Activated CD8-positive, alpha-beta memory T cell treated with anti-CD3 and anti-CD28 coated beads, Interleukin-2, amount 50 U/mL, for 4 hours (primary cell): ENCODE results near the gene PPM1D.
"Not testable (repeated sequence)": the region's sequence is repeated elsewhere in the genome, so short reads cannot be mapped to it uniquely, and the experiment has no call there.

Experiments
- DNase-seq: peaks from one replicate; pipeline ENCODE4 v3.0.0-alpha.2; 2020

Gene PPM1D

DNA sequence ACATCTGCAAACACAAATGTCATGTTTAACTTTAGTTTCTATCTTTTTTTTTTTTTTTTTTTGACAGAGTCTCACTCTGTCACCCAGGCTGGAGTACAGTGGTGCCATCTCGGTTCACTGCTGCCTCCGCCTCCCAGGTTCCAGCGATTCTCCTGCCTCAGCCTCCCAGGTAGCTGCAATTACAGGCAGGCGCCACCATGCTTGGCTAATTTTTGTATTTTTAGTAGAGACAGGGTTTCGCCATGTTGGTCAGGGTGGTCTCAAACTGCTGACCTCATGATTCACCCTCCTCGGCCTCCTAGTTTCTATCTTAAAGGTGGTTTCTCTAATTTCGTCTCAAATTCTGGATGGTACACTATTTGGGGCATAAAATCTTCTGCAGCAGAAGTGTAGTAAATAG is 5.8 kb upstream of the PPM1D start:
- DNase-seq, result not testable (repeated sequence)

DNA sequence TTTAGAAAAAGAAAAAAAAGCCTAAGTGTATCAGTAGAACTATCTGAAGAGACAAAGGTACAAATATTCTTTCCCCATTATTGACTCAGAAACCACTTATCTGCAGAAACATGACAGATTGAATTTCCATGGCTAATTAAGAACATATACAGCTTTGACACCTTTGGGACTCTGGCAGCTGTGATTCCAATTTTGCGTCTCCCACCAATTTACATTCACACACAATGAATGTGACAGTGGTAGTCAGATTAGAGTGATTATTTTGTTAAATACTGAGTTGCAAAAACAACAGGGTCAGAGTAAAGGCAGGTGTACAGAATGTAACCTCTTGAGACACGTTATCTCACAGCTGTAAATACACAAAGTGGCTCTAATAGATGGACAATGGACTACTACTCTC is 5.3 kb upstream of the PPM1D start:
- DNase-seq, result no peak

DNA sequence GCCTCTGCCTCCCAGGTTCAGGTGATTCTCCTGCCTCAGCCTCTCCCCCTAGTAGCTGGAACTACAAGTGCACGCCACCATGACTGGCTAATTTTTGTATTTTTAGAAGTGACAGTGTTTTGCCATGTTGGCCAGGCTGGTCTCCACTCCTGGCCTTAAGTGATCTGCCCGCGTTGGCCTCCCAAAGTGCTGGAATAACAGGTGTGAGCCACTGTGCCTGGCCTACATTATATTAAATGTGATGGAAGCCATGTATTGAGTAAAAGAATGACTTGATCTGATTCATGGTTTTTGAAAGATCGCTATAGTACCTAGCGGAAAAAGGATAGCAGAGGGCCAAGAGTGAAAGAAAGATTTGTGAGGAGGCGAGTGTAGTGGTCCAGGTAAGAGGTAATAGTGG is 2.7 kb upstream of the PPM1D start:
- no peak for DNase-seq

DNA sequence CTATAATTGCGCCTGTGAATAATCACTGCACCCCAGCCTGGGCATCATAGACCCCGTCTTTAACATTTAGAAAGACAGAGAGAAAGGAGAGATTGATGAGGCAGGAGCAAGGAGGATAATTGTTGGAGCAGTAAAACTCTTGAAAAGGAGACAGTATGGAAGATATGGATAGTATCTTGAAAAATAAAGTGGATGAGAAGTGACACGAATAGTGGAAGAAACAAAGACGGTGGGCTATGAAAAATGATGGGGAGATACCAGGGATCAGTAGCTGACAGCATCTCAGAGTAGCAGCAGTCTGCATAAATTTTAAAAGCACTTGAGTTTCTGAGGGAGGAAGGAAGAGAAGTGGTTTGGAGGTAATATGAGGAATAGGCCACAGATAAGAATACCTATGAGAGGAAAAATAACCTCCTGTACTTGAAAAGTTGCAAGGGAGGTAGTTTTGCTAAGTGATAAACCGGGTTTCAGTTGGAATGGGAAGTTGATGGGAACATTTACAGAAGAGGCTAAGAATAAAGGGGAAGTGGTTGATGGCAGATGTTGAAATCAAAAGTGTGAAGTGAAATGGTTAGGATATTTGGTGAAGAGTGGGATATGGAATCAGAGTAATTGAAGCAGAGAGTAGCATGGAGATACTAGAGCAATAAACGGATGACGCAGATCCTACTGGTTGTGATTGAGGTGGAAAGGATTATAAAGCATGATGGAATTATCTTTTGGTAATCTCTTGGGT is 1.8 kb upstream of the PPM1D start:
- no peak for DNase-seq

DNA sequence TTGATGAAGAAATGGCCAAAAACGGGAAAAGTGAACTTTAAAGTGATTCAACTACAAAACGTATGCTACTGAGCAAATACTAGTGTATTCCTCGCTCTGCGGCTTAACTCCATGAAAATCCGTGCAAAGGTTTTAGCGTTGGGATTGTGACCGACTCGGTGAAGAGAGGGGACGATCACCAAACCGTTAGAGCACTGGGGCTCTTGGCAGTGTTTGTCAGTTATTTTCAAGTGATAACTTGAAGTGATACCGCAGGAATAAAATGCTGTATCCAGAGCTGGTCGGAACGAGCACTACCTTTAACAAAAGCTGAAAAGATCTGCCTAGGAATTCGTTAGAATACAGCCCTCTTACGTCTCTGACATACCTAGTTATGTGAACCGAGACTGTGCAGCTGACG is 773 bp upstream of the PPM1D start:
- DNase-seq, result no peak

DNA sequence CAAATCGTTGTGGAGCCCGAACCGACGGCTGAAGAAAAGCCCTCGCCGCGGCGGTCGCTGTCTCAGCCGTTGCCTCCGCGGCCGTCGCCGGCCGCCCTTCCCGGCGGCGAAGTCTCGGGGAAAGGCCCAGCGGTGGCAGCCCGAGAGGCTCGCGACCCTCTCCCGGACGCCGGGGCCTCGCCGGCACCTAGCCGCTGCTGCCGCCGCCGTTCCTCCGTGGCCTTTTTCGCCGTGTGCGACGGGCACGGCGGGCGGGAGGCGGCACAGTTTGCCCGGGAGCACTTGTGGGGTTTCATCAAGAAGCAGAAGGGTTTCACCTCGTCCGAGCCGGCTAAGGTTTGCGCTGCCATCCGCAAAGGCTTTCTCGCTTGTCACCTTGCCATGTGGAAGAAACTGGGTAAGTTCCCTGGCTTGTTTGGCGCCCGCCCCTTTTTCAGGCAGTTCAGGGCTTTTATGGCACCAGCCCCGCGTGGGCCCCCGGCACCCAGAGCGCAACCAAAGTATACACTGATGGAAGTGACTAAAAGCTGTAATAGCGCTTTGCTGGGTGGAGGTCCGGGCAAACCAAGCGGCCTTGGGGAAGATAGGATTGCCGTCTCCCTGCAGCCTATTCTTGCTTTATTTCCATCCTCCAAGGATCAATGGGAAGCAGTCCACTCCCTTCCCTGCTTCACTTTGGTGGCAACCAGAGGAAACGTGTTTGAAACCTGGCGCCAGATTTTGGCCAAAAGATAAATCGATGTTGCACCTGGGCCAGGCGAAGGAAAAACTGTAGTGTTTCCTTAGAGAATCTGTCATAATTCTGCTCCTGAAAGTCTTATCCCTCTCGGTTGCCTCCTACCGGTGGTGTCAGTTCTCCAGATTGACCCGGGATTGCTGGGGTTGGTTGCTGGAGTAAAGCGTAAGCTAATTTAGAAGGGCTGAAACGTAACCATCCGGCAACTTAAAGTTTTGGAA is 775 bp downstream of the PPM1D start:
- peak; percentile 48 for DNase-seq

DNA sequence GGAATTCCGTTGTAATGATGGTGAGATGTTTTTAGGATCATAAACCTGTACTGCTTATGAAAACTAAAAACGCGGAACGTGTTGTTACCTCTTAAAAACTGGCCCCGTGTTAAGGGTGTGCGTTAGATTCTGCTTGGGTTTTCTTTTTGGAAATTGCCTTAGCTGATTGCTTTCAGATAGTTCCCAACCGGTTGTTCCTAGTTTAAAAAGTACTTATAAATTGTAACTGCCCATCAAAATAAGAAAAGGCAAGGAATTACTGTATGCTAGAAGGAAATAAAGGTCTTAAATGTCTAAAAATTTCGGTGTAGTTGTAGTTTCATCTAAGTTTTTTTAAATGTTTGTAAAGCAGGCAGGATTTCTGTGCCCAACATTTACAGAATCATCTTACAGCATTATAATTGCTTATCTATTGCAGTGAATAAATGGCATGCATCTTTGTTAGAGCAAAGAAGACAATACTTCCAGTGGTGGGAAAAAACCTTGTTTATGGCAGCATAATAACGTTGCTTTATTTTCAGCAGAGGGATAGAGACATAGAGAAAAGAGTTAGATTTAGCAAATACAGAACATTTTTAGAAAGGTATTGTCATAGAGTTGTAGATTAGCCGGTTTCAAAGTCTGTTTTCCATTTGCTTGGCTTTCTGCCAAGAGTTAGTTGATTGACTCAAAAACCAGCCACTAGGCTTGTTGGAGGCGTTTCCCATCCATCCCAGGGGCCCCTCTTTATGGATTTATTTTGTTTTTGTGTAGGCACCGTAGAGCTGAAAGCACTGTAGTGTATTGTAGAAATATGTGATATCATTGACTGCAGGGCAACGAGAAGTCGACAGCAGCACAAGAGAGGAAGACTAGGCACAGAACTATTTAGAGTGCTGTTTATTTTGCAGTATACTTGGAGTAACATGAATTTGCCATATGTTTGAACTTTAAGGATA is 1.7 kb downstream of the PPM1D start:
- no peak for DNase-seq

DNA sequence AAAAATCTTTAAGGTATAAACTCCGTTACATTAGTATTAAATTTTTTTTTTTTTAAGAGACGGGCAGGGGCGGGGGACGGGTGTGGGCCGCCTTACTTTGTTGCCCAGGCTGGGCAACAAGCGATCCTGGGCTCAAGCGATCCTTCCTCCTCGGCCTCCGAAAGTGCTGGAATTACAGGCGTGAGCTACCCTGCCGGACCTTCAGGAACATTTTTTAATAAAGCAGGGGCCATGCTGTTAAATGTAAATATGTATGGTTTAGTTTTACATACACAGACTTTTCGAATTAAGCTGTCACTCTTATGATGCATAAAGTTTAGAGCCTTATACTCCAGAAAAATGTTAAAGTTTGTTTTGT is 2.4 kb downstream of the PPM1D start:
- DNase-seq, result no peak

DNA sequence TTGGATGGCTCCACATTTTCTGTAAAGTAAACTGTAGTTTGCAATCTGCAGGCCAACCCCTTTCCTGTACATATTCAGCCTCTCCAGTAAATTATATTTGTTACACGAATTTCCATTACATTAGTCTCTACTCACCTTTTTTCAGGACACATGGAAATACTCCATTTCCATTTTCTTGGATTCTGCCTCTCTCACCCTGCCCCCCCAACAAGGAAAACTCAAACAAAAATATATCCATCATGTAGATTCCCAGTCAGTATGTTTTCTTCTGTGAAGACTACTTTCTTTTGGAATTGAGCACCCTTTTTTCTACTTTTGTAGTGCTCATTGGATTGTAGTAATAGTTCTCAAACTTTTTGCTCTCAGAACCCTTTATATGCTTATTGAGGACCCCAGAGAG is 2.9 kb downstream of the PPM1D start:
- DNase-seq, result no peak

DNA sequence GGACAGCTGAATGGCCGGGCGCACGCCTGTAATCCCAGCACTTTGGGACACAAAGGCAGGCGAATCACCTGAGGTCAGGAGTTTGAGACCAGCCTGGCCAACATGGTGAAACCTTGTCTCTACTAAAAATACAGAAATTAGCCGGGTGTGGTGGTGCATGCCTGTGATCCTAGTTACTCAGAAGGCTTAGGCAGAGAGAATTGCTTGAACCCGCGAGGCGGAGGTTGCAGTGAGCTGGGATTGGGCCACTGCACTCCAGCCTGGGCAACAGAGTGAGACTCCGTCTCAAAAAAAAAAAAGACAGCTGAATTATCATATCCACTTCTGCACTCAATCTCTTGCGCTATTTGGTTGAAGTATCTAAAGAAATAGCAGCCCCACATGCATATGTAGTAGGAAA is 3.5 kb downstream of the PPM1D start:
- not testable (repeated sequence) for DNase-seq

DNA sequence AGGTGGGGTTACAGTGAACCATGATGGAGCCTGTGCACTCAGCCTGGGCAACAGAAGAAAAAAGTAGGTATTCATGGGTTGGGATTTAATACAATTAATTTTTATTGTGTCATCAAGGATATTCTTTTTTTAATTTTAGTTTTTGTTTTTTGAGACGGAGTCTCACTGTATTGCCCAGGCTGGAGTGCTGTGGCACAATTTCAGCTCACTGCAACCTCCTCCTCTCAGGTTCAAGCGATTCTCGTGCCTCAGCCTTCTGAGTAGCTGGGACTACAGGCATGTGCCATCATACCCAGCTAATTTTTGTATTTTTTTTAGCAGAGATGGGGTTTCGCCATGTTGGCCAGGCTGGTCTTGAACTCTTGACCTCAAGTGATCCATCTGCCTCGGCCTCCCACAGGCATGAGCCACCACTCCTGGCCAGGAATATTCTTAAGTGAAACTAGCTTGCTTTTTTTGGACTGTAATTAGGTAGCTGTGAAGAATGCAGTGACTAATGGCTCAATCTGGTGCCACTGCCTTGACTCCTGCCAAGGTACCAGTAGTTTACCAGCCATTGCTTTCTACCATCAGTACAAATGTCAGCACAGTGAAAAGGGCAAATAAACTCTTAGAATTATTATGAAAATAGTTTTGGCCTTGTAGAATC is 4.8 kb downstream of the PPM1D start:
- DNase-seq, result no peak

DNA sequence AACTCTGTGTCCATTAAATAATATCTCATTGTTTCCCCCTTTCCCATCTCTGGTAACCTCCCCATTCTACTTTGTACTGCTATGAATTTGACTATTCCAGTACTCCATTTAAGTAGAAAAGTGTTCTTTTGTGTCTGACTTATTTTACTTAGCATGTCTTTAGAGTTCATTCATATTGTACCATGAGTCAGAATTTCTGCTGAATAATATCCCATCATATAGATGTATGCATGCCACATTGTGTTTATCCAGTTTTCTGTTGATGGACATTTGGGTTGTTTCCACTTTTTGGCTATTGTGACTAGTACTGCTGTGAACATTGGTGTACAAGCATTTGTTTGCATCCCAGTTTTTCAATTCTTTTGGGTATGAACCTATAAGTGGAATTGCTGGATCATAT is 6.0 kb downstream of the PPM1D start:
- DNase-seq, result no peak

DNA sequence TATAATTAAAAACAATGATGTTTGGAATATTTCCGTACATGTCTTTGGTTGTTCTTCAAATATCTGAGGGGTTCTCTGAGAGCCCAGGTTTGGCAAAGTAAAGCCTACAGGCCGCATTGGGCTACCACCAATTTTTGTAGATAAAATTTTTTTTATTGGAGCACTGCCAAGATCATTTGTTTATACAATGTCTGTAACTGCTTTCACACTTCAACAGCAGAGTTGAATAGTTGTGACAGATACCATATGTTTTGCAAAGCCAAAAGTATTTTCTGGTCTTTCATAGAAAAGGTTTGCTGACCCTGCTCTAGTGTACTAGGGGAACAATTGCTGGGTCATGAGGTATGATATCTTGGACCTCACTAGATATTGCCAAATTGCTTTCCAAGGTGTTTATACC is 10.5 kb downstream of the PPM1D start:
- no peak for DNase-seq

DNA sequence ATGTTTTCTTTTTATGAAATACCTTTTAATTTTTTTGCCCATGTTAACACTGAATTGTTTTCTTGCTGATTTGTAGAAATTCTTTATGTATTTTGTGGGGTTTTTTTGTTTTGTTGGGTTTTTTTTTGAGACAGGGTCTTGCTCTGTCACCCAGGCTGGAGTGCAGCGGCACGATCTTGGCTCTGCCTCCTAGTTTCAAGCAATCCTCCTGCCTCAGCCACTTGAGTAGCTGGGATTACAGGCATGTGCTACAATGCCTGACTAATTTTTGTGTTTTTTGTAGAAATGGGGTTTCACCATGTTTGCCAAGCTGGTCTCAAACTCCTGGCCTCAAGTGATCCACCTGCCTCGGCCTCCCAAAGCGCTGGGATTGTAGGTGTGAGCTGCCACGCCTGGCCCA is 11.3 kb downstream of the PPM1D start:
- DNase-seq, result not testable (repeated sequence)

DNA sequence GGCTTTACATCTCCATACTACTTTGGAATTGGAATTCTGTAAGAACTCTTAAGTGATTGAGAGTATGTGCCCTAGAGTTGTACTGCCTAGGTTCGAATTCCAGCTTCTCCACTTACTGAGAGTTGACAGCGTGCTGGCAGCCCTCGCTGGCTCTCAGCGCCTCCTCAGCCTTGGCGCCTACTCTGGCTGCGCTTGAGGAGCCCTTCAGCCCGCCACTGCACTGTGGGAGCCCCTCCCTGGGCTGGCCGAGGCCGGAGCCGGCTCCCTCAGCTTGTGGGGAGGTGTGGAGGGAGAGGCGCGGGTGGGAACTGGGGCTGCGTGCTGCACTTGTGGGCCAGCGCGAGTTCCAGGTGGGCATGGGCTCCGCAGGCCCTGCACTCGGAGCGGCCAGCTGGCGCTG is 13.3 kb downstream of the PPM1D start:
- DNase-seq, result no peak

DNA sequence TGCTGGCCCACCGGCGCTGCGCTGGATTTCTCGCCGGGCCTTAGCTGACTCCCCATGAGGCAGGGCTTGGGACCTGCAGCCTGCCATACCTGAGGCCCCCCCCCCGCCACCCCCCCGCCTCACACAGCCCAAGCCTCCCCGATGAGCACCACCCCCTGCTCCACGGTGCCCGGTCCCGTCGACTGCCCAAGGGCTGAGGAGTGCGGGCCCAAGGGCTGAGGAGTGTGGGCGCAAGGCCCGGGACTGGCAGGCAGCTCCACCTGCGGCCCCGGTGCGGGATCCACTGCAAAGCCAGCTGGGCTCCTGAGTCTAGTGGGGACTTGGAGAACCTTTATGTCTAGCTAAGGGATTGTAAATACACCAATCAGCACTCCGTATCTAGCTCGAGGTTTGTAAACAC is 13.8 kb downstream of the PPM1D start:
- DNase-seq, result not testable (repeated sequence)

DNA sequence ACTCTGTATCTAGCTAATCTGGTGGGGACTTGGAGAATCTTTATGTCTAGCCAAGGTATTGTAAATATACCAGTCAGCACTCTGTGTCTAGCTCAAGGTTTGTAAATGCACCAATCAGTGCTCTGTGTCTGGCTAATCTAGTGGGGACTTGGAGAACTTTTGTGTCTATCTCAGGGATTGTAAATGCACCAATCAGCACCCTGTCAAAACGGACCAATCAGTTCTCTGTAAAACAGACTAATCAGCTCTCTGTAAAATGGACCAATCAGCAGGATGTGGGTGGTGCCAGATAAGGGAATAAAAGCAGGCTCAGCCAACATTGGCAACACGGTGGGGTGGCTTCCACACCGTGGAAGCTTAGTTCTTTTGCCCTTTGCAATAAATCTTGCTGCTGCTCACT is 14.3 kb downstream of the PPM1D start:
- not testable (repeated sequence) for DNase-seq

DNA sequence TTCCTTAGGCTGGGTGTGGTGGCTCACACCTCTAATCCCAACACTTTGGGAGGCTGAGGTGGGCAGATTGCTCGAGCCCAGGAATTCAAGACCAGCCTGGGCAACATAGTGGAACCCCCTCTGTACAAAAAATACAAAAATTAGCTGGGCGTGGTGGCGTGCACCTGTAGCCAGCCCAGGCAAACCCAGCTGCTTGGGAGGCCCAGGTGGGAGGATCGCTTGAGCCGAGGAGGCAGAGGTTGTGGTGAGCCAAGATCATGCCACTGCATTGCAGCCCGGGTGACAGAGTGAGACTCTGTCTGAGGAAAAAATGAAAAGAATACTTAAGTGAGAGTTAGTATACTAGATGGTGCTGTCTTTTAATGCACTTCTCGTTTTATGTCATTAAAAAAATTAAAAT is 15.1 kb downstream of the PPM1D start:
- no peak for DNase-seq

DNA sequence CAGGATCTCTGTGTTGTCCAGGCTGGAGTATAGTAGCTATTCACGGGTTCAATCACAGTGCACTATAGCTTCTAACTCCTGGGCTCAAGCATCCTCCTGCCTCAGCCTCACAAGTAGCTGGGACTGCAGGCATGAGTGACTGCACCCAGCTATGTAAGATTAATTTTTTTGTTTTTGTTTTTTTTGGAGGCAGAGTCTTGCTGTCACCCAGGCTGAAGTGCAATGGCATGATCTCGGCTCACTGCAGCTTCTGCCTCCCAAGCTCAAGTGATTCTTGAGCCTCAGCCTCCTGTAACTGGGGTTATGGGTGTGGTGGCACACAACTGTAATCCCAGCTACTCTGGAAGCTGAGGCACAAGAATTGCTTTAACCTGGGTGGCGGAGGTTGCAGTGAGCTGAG is 15.8 kb downstream of the PPM1D start:
- DNase-seq, result no peak

DNA sequence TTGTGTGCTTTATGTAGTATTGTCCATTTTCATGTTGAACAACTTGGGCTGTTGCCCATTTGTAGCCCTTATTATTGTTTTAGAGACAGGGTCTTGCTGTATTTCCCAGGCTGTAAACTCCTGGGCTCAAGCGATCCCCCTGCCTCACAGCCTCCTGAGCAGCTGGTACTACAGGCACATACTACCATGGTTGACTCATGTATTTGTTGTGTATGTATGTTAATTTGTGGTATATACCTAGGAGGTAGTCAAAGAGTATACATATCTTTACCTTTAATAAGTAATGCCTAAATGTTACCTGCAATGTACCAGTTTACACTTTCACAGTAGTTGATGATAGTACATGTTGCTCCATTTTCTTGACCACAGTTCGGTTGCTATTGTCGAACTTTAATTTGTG is 18.1 kb downstream of the PPM1D start:
- no peak for DNase-seq

DNA sequence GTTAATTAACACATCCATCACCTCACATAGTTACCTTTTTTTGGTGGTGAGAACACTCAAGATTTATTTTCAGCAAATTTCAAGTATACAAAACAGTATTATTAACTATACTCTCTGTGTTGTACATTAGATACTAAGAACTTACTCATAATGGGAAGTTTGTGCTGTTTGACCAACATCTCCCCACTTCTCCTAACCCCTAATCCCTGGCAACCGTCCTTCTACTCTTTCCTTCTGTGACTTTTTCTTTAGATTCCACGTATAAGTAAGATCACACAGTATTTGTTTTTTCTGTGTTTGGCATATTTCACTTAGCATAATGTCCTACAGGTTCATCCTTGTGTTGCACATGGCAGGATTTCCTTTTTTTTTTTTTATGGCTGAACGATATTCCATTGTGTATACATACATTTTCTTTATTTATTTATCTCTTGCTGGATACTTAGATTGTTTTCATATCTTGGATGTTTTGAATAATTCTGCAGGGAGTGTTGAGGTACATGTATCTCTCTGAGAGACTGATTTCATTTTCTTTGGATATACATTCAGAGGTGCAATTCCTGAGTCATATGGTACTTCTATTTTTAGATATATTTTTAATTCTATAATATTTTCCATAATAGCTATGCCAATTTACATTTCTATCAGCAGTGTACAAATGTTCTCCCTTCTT is 19.0 kb downstream of the PPM1D start:
- no peak for DNase-seq

DNA sequence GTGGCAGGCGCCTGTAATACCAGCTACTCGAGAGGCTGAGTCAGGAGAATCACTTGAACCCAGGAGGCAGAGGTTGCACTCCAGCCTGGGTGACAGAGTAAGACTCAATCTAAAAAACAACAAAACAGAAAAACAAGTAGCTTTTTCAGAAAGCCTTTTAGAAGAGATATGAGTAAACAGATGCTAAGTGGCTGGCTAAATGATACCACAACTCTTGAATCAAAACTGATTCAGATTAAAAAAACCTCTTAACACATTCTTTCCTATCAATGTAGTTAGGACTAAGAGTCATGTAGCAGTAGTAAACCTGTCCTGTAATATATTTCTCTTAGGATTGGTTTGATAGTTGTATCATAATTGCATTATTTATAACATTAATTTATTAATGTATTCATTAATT is 23.0 kb downstream of the PPM1D start:
- DNase-seq, result no peak
